GM23248 (cell line): ENCODE results near the gene RNF34.

Experiments used
- EZH2 ChIP-seq: fragments of 200-600 bp; sonication (generic); IDR thresholded peaks from 2 replicates; pipeline ENCODE4 v1.6.1; 2018; ENCODE audit warnings: antibody characterized with exemption, mild to moderate bottlenecking; ENCODE audit not compliant: insufficient read depth, poor library complexity, severe bottlenecking
- EZH2phosphoT487 ChIP-seq: fragments of 200-600 bp; sonication (generic); IDR thresholded peaks from 2 replicates; pipeline ENCODE4 v1.6.1; 2018; ENCODE audit warnings: antibody characterized with exemption, moderate library complexity, mild to moderate bottlenecking, low read depth; ENCODE audit not compliant: insufficient read depth

DNA sequence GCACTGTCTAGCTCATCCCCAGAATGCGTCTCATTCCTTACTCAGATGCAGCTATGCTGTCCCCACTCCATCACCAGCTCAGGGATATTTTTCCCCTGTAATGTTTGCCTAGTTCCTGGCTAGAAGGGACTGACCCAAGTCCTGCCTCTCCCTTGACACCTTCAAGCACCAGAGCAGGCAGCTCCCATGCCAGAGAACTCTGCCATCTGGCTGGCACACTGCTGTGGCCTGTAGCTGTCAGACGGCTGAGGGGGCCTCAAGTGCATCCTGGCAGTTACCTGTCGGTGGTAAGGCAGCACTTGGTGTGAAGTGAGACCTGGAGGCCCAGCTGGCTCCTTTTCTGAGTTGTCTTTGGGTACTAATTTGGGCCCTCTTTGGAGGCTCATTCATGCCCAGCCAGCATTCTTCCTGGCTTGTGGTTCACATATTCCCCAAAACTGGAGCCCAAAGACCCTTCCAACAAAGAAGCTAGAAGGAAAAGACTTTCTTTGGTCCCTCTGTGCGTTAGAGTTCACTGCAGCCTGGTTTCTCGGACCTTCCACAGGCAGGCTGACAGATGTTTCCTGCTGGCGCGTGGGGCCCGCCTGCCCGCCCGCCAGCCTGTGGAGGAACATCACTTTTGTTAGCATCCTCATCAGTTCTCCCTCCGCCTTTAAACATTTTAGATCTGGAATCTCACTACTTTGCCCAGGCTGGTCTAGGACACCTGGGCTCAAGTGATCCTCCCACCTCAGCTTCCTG is 33.0 kb downstream of the RNF34 start:
- TF ChIP-seq EZH2, result no peak
- no peak for TF ChIP-seq EZH2phosphoT487
